Astrocyte of the cerebellum (primary cell): ENCODE data around the gene SLC34A3.
A peak's percentile ranks its signal among the peaks of the same experiment; 100 is the strongest.

Source experiments
- DNase-seq: peaks from one replicate; pipeline ENCODE4 v3.0.0-alpha.2; 2011; ENCODE audit warnings: low read depth
- H3K4me3 ChIP-seq: 2 replicates; pipeline ENCODE4 v1.5.1; 2011; ENCODE audit warnings: mild to moderate bottlenecking, low read depth, low read length, moderate library complexity
- CTCF ChIP-seq: IDR thresholded peaks from 2 replicates; pipeline ENCODE4 v1.5.1; 2012; ENCODE audit warnings: low read length, low read depth, moderate library complexity, mild to moderate bottlenecking; ENCODE audit errors: missing control alignments
- in situ Hi-C: cut with HindIII; loops from 2 replicates; pipeline ENCODE4 v1.10.0; 2017; ENCODE audit warnings: low sequenced_read_pairs

Gene SLC34A3

GRCh38 chr9:137279741-137280473, 49.2 kb downstream of the SLC34A3 start:
- no peak for DNase-seq
- TF ChIP-seq CTCF = no peak
- H3K4me3 ChIP-seq = no peak overlapping the region
- in situ Hi-C loops = no loop called here

GRCh38 chr9:137280474-137281344, 50.0 kb downstream of the SLC34A3 start:
- in situ Hi-C loops = no loop called here
- TF ChIP-seq CTCF = peak; percentile 38
- no peak for DNase-seq
- no peak overlapping the region for H3K4me3 ChIP-seq

- TF ChIP-seq CTCF = no peak
- H3K4me3 ChIP-seq = no peak overlapping the region
- in situ Hi-C loops = no loop called here
- DNase-seq = no peak
Measured at GRCh38 chr9:137281345-137282116, 50.8 kb downstream of the SLC34A3 start.
